ENCODE results near the gene PGAM2. TPM values are rescaled to one million over a fixed set of nuclear protein-coding genes. Genes with fewer than 3 reads are reported as not detected.

PGAM2 gene
- polyA plus RNA-seq, 1 experiment, result 0.16 TPM

DNA sequence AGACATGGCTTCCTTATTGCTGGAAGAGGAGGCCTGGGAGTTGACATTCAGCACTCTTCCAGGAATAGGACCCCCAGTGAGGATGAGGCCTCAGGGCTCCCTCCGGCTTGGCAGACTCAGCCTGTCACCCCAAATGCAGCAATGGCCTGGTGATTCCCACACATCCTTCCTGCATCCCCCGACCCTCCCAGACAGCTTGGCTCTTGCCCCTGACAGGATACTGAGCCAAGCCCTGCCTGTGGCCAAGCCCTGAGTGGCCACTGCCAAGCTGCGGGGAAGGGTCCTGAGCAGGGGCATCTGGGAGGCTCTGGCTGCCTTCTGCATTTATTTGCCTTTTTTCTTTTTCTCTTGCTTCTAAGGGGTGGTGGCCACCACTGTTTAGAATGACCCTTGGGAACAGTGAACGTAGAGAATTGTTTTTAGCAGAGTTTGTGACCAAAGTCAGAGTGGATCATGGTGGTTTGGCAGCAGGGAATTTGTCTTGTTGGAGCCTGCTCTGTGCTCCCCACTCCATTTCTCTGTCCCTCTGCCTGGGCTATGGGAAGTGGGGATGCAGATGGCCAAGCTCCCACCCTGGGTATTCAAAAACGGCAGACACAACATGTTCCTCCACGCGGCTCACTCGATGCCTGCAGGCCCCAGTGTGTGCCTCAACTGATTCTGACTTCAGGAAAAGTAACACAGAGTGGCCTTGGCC is 4.3 kb downstream of the PGAM2 start:
- no peak for DNase-seq (ENCODE audit: low read depth)
- POLR2A ChIA-PET, result no interaction called here
- TF ChIP-seq, protein P1, sequence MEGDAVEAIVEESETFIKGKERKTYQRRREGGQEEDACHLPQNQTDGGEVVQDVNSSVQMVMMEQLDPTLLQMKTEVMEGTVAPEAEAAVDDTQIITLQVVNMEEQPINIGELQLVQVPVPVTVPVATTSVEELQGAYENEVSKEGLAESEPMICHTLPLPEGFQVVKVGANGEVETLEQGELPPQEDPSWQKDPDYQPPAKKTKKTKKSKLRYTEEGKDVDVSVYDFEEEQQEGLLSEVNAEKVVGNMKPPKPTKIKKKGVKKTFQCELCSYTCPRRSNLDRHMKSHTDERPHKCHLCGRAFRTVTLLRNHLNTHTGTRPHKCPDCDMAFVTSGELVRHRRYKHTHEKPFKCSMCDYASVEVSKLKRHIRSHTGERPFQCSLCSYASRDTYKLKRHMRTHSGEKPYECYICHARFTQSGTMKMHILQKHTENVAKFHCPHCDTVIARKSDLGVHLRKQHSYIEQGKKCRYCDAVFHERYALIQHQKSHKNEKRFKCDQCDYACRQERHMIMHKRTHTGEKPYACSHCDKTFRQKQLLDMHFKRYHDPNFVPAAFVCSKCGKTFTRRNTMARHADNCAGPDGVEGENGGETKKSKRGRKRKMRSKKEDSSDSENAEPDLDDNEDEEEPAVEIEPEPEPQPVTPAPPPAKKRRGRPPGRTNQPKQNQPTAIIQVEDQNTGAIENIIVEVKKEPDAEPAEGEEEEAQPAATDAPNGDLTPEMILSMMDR (IDR thresholded peaks at IDR 0.05; ENCODE audit: insufficient read depth, low read depth, low read length), result no peak
- no peaks in the 10 kb centered on the region for H3K27me3 ChIP-seq (ENCODE audit: control insufficient read depth, insufficient read depth, low read length)
- CTCF ChIA-PET, result interaction anchor here (2.0 kb wide), 1 partner anchor 11 kb away, joined by 5 read pairs; no protein-coding TSS in a partner anchor
- no peak overlapping the region for H3K4me3 ChIP-seq (ENCODE audit: low read depth, low read length)
- peaks cover 48% of the 10 kb centered on the region for H3K36me3 ChIP-seq (ENCODE audit: control insufficient read depth, insufficient read depth, low read length)

DNA sequence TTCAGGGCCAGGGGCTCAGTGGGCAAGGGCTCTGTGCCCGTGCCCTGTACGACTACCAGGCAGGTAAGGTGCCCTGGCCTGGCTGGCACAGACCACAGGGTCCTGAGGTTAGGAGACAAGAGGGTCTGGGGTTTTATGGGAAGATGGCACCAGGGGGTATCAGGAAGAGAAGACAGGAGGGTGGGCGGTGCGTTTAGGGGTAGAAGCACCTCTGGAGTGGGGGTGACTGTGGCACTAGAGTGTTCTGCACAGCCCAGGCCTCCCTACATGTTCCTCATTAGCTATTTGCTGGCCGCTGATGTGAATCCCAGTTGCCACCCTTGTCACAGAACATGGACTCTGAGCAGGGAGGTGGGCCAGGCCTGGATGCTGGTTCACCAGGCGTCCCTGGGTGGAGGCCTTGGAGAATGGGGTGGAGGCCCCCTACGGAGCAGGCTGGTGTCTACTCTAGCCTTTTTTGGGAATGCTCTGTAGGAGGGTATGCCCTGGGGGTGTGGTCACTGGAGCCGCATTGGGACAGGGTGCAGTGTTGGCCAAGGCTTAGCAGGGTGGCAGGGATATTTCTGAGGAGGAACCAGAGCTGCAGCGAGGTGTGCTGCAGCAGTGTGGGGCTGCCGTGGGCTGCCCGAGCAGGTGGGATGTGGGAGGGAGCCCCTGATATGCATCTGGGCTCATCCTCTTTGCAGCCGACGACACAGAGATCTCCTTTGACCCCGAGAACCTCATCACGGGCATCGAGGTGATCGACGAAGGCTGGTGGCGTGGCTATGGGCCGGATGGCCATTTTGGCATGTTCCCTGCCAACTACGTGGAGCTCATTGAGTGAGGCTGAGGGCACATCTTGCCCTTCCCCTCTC is 5.0 kb downstream of the PGAM2 start:
- DNase-seq (ENCODE audit: low read depth), result no peak
- ChIA-PET POLR2A (no interaction called here), CTCF (interaction anchor here (0.9 to 2.0 kb wide), 2 partner anchors 11 to 12 kb away, joined by 3 to 5 read pairs; no protein-coding TSS in a partner anchor)
- TF ChIP-seq, protein P1 (IDR thresholded peaks at IDR 0.05; ENCODE audit: insufficient read depth, low read depth, low read length), result no peak
- no peaks in the 10 kb centered on the region for H3K27me3 ChIP-seq (ENCODE audit: control insufficient read depth, insufficient read depth, low read length)
- no peak overlapping the region for H3K4me3 ChIP-seq (ENCODE audit: low read depth, low read length)
- H3K36me3 ChIP-seq (ENCODE audit: control insufficient read depth, insufficient read depth, low read length), result peaks cover 48% of the 10 kb centered on the region

DNA sequence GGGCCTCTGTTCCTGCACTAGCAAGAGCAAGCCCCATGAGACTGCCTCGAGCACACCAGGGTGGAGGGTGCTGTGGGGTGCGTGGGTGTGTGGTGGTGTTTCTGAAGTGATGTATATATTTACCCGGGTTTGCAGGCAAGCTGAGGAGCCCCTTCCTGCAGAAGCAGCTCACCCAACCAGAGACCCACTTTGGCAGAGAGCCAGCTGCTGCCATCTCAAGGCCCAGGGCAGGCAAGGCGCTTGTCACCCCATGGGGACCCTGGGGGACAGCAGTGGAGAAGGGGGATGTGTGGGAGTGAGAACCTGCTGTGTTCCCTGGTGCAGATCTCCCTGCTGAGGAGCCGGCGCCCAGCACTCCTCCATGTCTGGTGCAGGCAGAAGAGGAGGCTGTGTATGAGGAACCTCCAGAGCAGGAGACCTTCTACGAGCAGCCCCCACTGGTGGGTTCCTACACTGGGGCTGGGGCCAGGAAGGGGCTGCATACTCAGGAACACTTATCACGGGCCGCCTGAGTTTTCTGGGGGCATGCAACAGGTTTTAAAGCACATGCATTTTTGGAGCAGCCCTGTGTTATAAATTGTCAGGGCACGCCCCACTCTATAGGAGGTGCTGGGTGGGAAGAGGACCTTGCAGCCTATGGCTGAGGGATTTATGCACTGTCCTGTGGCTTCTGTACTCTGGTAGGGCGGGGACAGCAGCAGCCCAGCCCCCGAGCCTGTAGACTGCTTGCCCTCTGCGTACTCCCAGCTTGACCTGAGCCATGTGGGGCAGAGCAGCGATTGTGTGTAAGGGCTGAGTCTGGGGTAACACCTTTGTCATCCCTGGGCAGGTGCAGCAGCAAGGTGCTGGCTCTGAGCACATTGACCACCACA is 5.9 kb downstream of the PGAM2 start:
- ChIA-PET CTCF (interaction anchor here (0.9 kb wide), 1 partner anchor 12 kb away, joined by 3 read pairs; no protein-coding TSS in a partner anchor), POLR2A (no interaction called here)
- no peak overlapping the region for H3K4me3 ChIP-seq (ENCODE audit: low read depth, low read length)
- peaks cover 50% of the 10 kb centered on the region for H3K36me3 ChIP-seq (ENCODE audit: control insufficient read depth, insufficient read depth, low read length)
- DNase-seq (ENCODE audit: low read depth), result no peak
- TF ChIP-seq, protein P1 (IDR thresholded peaks at IDR 0.05; ENCODE audit: insufficient read depth, low read depth, low read length), result no peak
- H3K27me3 ChIP-seq (ENCODE audit: control insufficient read depth, insufficient read depth, low read length), result no peaks in the 10 kb centered on the region

DNA sequence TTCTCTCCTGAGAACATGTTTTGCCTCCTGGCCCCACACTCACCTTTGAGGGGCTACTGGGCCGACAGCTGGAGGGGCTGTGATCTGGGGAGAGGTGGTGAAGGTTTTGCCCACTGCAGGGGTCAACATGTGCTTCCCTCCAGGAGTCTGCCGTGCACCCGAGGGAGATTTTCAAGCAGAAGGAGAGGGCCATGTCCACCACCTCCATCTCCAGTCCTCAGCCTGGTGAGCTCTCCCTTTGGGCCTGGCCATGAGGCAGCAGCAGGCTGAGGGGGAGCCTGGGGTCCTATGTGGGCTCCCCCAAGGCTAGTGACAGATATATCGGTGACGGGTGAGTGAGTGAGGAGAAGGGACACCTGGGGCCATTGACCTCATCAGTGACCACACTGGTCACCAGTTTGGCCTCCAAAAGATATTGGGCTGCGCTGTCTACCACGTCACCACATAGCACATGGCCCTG is 6.6 kb downstream of the PGAM2 start:
- TF ChIP-seq, protein P1 (IDR thresholded peaks at IDR 0.05; ENCODE audit: insufficient read depth, low read depth, low read length), result no peak
- DNase-seq (ENCODE audit: low read depth), result no peak
- ChIA-PET CTCF (no interaction called here), POLR2A (no interaction called here)
- no peak overlapping the region for H3K4me3 ChIP-seq (ENCODE audit: low read depth, low read length)
- H3K27me3 ChIP-seq (ENCODE audit: control insufficient read depth, insufficient read depth, low read length), result no peaks in the 10 kb centered on the region
- peaks cover 51% of the 10 kb centered on the region for H3K36me3 ChIP-seq (ENCODE audit: control insufficient read depth, insufficient read depth, low read length)
